Pons (tissue), 1 donor: Measurements from ENCODE around the gene LYL1.
A peak's percentile ranks its signal among the peaks of the same experiment; 100 is the strongest.

Source experiments
- DNase-seq: peaks from one replicate; pipeline ENCODE4 v3.0.0-alpha.2; 2016; ENCODE audit warnings: low spot score

LYL1 gene

GRCh38 chr19:13104848-13105711 is 2.4 kb upstream of the LYL1 start:
- DNase-seq, result no peak

- DNase-seq, result no peak
Measured at GRCh38 chr19:13104360-13104847, 1.7 kb upstream of the LYL1 start.

- DNase-seq, result no peak
Measured at GRCh38 chr19:13103581-13104359, 1.1 kb upstream of the LYL1 start.

GRCh38 chr19:13102416-13102665 is 317 bp downstream of the LYL1 start:
- DNase-seq, result no peak

GRCh38 chr19:13101590-13102415 is 855 bp downstream of the LYL1 start:
- no peak for DNase-seq

- DNase-seq, result no peak
Measured at GRCh38 chr19:13100841-13101589, 1.6 kb downstream of the LYL1 start.

GRCh38 chr19:13100031-13100588 is 2.5 kb downstream of the LYL1 start:
- DNase-seq, result no peak

- DNase-seq, result no peak
Measured at GRCh38 chr19:13099073-13099999, 3.3 kb downstream of the LYL1 start.

- peak; percentile 65 for DNase-seq
Measured at GRCh38 chr19:13098277-13099072, 4.2 kb downstream of the LYL1 start.

GRCh38 chr19:13097463-13098258 is 5.0 kb downstream of the LYL1 start:
- DNase-seq, result no peak

GRCh38 chr19:13097033-13097462 is 5.6 kb downstream of the LYL1 start:
- no peak for DNase-seq

GRCh38 chr19:13095934-13096927 is 6.4 kb downstream of the LYL1 start:
- DNase-seq, result peak; percentile 28

- DNase-seq, result no peak
Measured at GRCh38 chr19:13095393-13095784, 7.3 kb downstream of the LYL1 start.

- DNase-seq, result peak; percentile 29
Measured at GRCh38 chr19:13094771-13095392, 7.8 kb downstream of the LYL1 start.

GRCh38 chr19:13094106-13094504 is 8.6 kb downstream of the LYL1 start:
- DNase-seq, result no peak

- DNase-seq, result peak; percentile 93
Measured at GRCh38 chr19:13093407-13094105, 9.1 kb downstream of the LYL1 start.
